GM20431 (cell line): ENCODE data around the gene SPINDOC.

Experiments used
- in situ Hi-C: fragments of 300-500 bp; cut with MseI, MboI; formaldehyde crosslinking; loops from one replicate; pipeline ENCODE4 v1.15.0; 2020; ENCODE audit warnings: low sequenced_read_pairs; ENCODE audit not compliant: unreplicated experiment

Gene SPINDOC

GRCh38 chr11:63829823-63830489 lies 16.7 kb downstream of the SPINDOC start:
- in situ Hi-C loops, result loop anchor here (10.0 kb wide), 1 partner anchor 315 kb away; no protein-coding TSS in a partner anchor

DNA sequence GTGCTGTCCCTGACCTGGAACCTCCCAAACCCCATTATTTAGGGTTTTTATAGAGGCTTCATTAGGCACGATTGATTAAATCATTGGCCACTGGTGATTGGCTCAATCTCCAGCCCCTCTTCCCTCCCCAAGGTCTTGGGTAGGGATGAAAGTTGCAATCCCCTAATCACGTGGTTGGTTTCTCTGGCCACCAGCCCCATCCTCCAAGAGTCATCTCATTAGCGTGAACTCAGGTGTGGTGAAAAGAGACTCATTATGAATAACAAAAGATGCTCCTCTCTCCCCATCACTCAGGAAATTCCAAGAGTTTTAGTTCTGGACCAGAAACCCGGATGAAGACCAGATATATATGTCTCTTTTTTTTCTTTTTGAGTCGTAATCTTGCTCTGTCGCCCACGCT lies 18.1 kb downstream of the SPINDOC start:
- in situ Hi-C loops, result loop anchor here (10.0 kb wide), 1 partner anchor 313 kb away; no protein-coding TSS in a partner anchor

- in situ Hi-C loops, result loop anchor here (10.0 kb wide), 1 partner anchor 312 kb away; no protein-coding TSS in a partner anchor
These were observed 19.1 kb downstream of the SPINDOC start for GRCh38 chr11:63832336-63832735.

DNA sequence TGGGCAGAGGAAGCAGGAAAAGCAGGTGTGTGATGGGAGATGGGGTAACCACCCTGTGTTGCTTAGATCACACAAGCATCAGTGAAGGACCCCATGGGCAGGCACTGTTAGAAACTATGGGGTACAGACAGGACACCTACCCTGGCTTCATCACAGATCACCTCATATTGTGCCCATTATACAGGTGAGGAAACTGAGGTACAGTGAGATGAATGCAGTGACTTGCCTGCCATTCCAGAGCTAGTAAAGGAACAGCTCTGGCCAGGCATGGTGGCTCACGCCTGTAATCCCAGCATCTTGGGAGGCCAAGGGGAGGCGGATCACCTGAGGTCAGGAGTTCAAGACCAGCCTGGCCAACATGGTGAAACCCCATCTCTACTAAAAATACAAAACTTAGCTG lies 19.8 kb downstream of the SPINDOC start:
- in situ Hi-C loops, result loop anchor here (10.0 kb wide), 1 partner anchor 312 kb away; no protein-coding TSS in a partner anchor

- in situ Hi-C loops, result loop anchor here (10.0 kb wide), 1 partner anchor 310 kb away; no protein-coding TSS in a partner anchor
These were observed 21.4 kb downstream of the SPINDOC start for GRCh38 chr11:63834535-63835157.

DNA sequence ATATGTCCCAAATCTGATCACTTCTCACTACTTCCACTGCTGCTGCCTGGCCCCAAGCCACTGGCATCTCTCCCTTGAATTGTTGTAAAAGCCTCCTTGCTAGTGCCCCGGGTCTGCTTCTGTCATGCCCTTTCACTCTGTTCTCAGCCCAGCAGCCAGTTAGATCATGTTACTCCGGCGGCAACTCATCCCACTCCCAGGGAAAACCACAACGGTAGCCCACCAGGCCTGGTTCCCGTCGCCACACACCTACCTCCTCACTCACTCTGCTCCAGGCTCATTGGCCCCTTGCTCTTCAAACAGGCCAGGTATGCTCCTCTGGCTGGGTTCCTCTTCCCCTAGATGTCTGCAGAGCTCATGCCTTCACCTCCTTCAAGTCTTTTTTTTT lies 21.9 kb downstream of the SPINDOC start:
- in situ Hi-C loops, result loop anchor here (10.0 kb wide), 1 partner anchor 310 kb away; no protein-coding TSS in a partner anchor

GRCh38 chr11:63837027-63837688 lies 23.9 kb downstream of the SPINDOC start:
- in situ Hi-C loops, result loop anchor here (10.0 kb wide), 1 partner anchor 308 kb away; no protein-coding TSS in a partner anchor

DNA sequence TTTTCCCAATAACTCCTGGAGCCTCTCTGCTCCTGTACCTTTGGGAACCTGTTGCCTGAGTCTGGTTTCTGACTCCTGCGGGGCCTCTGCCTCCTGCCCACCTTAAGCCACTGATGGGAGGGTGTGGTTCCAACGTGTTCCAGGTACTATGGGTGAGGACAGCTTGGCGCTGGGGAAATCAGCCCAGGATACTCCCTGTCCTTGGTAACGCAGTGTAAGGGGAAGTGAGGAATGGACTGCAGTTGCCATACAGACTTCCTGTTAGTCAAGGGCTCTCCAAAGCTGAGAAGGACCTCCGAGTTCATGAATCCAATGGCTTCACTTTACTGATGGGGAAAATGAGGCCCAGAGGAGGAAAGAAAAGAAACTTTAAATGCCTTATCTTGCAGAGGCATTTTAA lies 24.5 kb downstream of the SPINDOC start:
- in situ Hi-C loops, result loop anchor here (10.0 kb wide), 1 partner anchor 307 kb away; no protein-coding TSS in a partner anchor

DNA sequence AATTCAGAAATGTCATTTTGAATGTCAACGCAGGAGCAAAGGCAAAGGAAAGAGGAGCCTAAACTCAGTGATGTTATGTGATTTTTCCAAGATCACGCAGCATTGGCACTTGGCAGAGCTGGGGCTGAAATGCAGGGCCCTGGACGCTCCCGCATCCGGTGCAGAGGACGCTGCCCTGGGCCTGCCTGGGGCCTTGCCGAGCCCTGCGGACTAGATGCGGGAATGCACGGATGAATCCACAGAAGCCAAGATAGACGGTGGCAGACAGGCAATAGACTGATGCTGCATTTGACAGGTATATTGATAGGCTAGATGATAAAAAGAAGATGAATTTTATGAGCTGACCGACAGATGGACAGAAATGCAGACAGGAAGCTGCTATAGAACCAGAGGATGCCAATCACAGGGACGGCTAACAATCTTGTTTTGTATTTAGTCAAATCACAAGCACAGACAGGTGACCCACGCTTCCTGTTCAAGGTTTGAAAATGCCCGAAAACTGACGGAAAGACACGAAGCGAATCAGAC lies 25.0 kb downstream of the SPINDOC start:
- in situ Hi-C loops, result loop anchor here (10.0 kb wide), 1 partner anchor 307 kb away; no protein-coding TSS in a partner anchor

- in situ Hi-C loops, result loop anchor here (10.0 kb wide), 1 partner anchor 306 kb away; no protein-coding TSS in a partner anchor
These were observed 25.6 kb downstream of the SPINDOC start, which contains the start of gene MARK2 for GRCh38 chr11:63838678-63839507. MARK2 (plus strand) TSS chr11:63839110; CDS start chr11:63839507, 397 bp downstream.

DNA sequence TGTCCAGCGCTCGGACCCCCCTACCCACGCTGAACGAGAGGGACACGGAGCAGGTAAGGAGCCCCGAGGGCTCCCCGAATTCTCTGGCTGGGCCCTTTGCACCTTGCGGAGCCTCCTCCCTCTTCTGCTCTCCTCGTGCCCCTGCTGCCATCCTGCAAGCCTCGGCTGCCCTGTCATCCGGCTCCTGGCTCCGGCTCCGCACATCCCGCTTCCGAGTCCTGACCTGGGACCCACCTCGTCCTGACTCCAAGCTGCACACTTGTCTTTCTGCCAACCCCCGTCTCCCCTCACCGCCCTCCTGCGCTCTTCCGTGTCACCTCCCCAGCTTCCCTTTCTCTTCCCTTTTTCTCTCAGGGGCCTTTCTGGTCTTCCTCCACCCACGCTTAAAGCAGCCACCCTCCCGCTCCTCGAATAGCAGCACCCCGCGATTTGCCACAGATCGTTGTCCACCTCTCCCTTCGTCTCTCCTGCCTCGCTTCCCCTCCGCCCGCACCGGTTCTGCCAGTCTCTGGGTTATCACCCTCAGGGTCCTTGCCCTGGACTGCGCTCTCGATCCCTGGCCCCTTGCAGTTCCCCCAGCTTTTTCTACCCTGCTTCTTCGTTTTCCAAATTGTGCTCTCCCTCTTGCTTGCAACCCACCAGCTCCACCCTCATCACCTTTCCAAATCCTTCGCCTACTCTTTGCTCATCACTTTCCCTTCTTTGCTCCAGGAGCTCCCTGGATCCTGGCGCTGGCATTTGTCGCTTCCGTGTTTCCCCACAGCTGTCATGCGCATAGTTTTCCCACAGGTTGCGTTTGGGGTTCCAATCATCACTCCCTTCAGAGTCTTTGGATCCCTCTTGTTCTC lies 26.5 kb downstream of the SPINDOC start:
- in situ Hi-C loops, result loop anchor here (10.0 kb wide), 1 partner anchor 305 kb away; no protein-coding TSS in a partner anchor

DNA sequence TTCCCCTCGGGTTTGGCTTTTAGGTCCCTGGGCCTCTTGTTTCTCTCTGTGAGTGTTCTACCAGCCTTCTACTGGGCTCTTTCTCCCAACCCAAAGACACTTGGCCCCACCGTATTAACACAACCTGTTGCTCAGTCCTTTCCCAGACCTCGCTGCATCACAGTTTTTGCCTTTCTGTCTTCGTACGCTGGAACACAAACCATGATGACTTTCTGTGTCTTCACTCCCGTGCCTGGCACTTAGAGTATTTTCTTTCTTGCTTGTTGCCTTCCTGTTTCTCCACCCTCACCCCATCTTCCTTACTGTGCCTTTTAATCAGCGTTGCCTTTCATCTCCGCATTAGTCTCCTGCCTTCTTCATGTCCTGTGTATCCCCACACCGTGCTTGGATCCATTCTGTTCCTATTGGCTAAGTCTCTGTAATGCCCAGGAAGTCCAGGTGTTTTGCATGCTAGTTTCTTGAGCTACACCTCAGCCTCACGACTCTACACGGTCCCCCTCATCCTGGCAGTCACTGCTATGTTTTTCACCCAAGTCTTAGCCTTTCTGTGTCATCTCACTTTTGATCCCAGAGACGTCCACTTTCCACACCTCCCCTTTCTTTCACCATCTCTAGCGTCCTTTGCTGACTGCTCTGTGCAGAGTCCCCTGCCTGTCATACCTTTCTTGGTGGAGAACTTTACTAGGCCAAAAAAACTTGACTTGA lies 27.3 kb downstream of the SPINDOC start:
- in situ Hi-C loops, result no loop called here

GRCh38 chr11:63841554-63841953 lies 28.3 kb downstream of the SPINDOC start:
- in situ Hi-C loops, result no loop called here

- in situ Hi-C loops, result no loop called here
These were observed 29.8 kb downstream of the SPINDOC start for GRCh38 chr11:63843041-63843440.

DNA sequence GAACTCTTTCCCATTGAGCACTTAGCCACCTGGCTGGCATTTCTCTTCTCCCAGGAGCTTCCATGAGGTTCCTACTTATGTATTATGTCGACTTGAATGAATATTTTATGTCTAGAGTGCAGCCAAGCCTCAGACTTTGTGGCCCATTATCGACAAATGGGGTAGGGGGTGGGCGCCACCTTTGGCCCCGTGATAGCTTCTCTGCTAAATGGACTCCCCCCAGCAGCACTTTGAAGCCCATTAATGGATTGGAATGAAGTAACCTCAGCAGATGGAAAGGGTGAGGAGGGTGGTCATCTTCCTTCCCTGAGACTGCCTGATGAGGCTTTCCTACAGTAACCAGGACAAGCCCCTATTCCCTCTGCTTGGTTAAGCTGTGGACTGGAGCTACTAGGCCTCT lies 31.6 kb downstream of the SPINDOC start:
- in situ Hi-C loops, result no loop called here

- in situ Hi-C loops, result no loop called here
These were observed 32.0 kb downstream of the SPINDOC start for GRCh38 chr11:63845303-63845702.

DNA sequence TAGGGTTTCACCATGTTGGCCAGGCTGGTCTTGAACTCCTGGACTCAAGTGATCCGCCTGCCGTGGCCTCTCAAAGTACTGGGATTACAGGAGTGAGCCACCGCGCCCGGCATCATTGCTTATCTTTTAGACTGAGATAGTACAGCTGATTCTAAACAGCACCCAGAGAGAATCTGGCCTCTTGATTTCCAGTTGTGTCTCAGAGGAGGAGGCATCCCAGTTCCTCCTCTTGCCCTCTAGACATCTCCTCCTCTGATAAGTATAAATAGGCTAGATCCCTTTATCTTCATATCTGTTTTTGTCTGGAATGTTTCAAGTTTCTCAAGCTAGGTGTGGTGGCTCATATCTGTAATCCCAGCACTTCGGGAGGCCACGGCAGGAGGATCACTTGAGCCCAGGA lies 32.7 kb downstream of the SPINDOC start:
- in situ Hi-C loops, result no loop called here

DNA sequence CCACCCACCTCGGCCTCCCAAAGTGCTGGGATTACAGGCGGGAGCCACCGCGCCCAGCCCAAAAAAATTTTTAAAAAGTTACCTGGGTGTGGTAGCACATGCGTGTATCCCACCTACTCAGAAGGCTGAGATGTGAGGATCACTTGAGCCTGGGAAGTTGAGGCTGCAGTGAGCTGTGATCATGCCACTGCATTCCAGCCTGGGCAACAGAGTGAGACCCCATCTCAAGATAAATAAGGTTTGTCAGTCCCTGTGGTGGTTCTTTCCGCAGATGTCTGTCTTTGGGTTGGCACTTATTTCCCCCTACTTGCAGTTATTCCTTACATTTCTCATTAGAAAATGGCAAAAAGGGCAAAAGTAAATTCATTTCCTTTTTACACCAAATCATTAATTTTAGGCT lies 33.6 kb downstream of the SPINDOC start:
- in situ Hi-C loops, result no loop called here
